Putamen (tissue), 1 donor: ENCODE data around the gene SRMS.
"Not testable (repeated sequence)": the region's sequence is repeated elsewhere in the genome, so short reads cannot be mapped to it uniquely, and the experiment has no call there.

Experiments used
- DNase-seq: peaks from one replicate; pipeline ENCODE4 v3.0.0-alpha.2; 2016; ENCODE audit warnings: low spot score

SRMS gene

GRCh38 chr20:63578224-63579016, 30.9 kb upstream of the SRMS start:
- DNase-seq: no peak

GRCh38 chr20:63577317-63577894, 29.9 kb upstream of the SRMS start:
- no peak for DNase-seq

- no peak for DNase-seq
Observed at GRCh38 chr20:63576311-63576710, 28.8 kb upstream of the SRMS start.

- no peak for DNase-seq
Observed at GRCh38 chr20:63574829-63575743, 27.5 kb upstream of the SRMS start.

DNA sequence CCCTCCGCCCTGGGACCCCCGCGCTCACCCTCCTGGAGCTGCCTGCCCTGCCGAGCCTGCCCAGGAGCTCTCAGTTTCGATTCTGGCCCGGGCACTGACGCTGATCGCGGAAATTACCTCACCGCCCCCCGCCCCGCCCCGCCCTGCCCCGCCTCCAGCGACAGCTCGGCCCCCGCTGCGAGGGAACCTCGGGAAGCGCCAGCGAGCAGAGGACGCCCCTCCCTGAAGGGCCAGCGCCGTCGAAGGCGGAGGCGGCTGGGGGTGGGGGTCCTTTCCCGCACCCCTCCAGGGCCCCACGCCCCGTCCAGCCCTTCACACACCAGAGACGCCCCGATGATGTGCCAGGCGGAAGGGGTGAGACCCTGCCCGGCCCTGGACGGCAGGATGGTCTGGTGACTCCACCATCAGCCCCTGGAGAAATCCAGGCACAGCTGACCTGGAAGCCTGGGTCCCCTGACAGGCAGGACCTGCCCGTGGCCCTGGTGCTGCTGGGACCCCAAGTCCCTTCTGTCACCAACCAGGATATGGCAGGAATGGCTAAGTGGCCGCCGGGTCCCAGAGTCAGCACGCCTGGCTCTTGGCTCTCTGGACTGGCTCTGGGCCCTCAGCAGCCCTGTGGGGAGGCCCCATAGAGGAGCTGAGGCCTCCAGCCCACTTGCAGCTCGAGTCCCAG, 26.7 kb upstream of the SRMS start, which contains the start of gene HELZ2:
Gene HELZ2, minus strand, starts transcription at position 84 of the 673 bp plus-strand sequence. CDS start 1,854 bp downstream, outside the sequence.
- DNase-seq: no peak

- no peak for DNase-seq
Observed at GRCh38 chr20:63573647-63574131, 26.1 kb upstream of the SRMS start.

GRCh38 chr20:63572788-63573646, 25.5 kb upstream of the SRMS start:
- no peak for DNase-seq

- no peak for DNase-seq
Observed at GRCh38 chr20:63572071-63572787, 24.7 kb upstream of the SRMS start.

- DNase-seq: not testable (repeated sequence)
Observed at GRCh38 chr20:63571087-63571478, 23.5 kb upstream of the SRMS start.

GRCh38 chr20:63570281-63571086, 22.9 kb upstream of the SRMS start:
- DNase-seq: no peak

DNA sequence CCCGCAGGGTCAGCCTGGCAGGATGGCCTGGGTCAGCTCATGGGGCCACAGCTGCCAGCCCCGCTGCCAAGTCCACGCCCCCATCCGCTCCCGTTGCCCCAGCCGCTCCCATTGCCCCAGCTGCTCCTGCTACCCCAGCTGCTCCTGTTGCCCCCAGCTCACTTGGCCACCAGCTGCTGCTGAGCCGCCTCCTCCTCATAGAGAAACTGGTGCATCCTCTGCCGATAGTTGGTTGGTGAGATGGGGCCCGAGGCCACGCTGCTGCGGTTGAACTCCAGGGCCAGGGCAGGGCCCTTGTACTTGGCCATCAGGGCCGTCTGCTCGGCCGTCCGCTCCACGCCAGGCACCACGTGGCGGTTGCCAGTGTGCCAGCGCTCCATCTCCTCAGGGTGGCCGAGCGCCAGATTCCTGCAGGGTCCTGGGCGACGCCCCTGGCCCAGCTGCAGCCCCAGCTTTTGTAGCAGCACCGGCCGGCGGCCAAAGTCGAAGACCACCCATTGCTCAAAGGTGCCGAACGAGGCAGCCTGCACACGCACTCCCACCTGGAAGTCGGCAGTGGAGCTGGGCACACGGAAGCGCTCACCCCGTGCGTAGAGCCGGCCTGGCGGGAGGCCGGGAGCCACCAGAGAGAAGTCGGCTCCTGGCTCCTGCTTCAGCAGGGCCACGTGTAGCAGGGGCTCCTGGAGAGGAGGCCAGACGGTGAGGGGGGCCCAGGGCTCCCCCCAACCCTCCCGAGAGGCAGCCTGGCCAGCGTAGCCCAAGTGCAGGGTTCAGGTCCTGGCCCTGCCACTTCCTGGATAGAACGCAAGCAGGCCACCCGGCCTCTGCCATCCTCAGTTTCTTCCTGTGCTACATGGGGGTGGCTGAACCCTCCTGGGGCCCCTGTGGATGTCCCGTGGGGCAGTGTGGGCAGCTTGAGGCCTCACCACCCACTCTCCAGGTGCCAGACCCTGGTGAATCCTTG, 21.7 kb upstream of the SRMS start:
- no peak for DNase-seq

DNA sequence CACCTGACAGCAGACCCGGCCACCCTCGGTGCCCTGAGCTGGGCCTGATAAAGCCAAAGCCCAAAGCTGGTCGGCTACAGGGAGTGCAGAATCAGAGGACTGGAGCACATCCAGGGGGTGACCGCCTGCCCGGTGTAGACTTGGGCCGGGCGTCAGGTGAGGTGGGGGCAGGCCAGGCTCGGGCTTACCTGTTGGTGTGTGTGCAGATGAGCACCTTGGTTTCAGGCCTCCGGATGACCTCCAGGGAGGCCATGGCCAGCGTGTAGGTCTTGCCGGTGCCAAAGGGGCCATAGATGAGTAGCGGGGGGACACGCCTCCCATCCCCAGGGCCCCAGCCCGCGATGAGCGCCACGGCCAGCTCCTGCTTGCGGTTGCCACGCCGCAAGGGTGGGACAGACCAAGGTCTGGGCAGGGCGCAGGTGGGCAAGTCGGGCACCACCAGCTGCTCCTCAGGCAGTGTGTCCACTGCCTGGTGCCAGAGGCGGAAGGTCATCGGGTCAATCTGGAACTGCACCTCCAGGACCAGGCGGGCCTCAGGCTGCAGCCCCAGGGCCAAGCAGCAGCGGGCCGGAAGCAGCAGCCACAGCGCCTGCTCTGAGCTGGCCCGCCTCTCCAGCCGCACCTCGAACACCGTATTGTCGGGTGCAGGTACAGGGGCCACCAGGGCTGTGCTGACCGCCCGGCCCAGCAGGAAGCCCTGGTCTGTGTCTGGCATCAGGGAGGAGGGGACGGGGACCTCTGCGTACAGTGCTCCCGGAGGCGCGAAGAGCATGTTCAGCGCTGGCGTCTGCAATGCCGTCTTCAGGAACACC, 20.8 kb upstream of the SRMS start:
- no peak for DNase-seq

GRCh38 chr20:63567386-63568169, 20.0 kb upstream of the SRMS start:
- DNase-seq: no peak

GRCh38 chr20:63567136-63567385, 19.5 kb upstream of the SRMS start:
- DNase-seq: no peak

- DNase-seq: no peak
Observed at GRCh38 chr20:63566395-63567135, 19.0 kb upstream of the SRMS start.
